ENCODE data around the gene EDIL3. TPM values are rescaled to one million over a fixed set of nuclear protein-coding genes. Genes with fewer than 3 reads are reported as not detected.

EDIL3 gene
- total RNA-seq, 1 experiment from 2014 or later = 0.32 TPM

GRCh38 chr5:84260140-84260539 lies 124.5 kb downstream of the EDIL3 start:
- ATAC-seq (no peak), DNase-seq (ENCODE audit: low read depth, low spot score) (no peak)
- ChIA-PET CTCF (no interaction called here), POLR2A (no interaction called here), RAD21 (ENCODE audit: low non-redundant PET in 1 of 2, low total read pairs in 2 of 2, uncharacterized antibody in 2 of 2, unreplicated experiment in 2 of 2) (no interaction called here)
- H3K27ac ChIP-seq (ENCODE audit: low read depth, low read length) = no peak overlapping the region
- H3K9me2 ChIP-seq (ENCODE audit: insufficient read depth) = no peaks in the 10 kb centered on the region
- H3K27me3 ChIP-seq (ENCODE audit: insufficient read depth, low read length) = no peaks in the 10 kb centered on the region
- H3K4me2 ChIP-seq (ENCODE audit: low read length) = no peak overlapping the region
- intact Hi-C loops (cut with micrococcal nuclease) = no loop called here
- no peak for TF ChIP-seq ZNF274 (IDR thresholded peaks at IDR 0.05; ENCODE audit: low read depth, low read length)
- no peak for TF ChIP-seq SIN3A (IDR thresholded peaks at IDR 0.05; ENCODE audit: low read depth)
- TF ChIP-seq JUND (IDR thresholded peaks at IDR 0.05) = no peak
- TF ChIP-seq POLR2A (IDR thresholded peaks at IDR 0.05; ENCODE audit: borderline replicate concordance, extremely low read depth, insufficient read depth, insufficient read length) = no peak
- no peak for TF ChIP-seq ZBTB33 (IDR thresholded peaks at IDR 0.05; ENCODE audit: extremely low read depth, insufficient replicate concordance, low read length)
- TF ChIP-seq CTCF (IDR thresholded peaks at IDR 0.05 in 2 of 3, conservative IDR thresholded peaks at IDR 0.05 in 1 of 3; ENCODE audit: borderline replicate concordance in 1 of 3, insufficient read depth in 1 of 3, low read depth in 2 of 3, low read length in 2 of 3) = no peak
- TF ChIP-seq EGR1 (IDR thresholded peaks at IDR 0.05; ENCODE audit: low read depth) = no peak
- TF ChIP-seq ELF1 (IDR thresholded peaks at IDR 0.05; ENCODE audit: borderline replicate concordance, low read depth) = no peak
- no peak for TF ChIP-seq SRF (IDR thresholded peaks at IDR 0.05; ENCODE audit: low read depth)
- TF ChIP-seq TCF7L2 (IDR thresholded peaks at IDR 0.05; ENCODE audit: borderline replicate concordance, extremely low read depth, insufficient read depth, insufficient read length) = no peak
- no peak for TF ChIP-seq ATF3 (IDR thresholded peaks at IDR 0.05)
- no peak for TF ChIP-seq YY1 (IDR thresholded peaks at IDR 0.05; ENCODE audit: extremely low read depth, insufficient replicate concordance, low read depth, low read length)
- no peak overlapping the region for H2AFZ ChIP-seq (ENCODE audit: low read depth, low read length, poor library complexity, severe bottlenecking)
- no peak overlapping the region for H3K9ac ChIP-seq (ENCODE audit: low read length)
- H4K20me1 ChIP-seq (ENCODE audit: insufficient read depth) = no peaks in the 10 kb centered on the region
- H3K9me3 ChIP-seq (ENCODE audit: control insufficient read depth in 1 of 2, insufficient read depth in 1 of 2, low read depth in 1 of 2, low read length in 2 of 2) = no peaks in the 10 kb centered on the region
- H3K36me3 ChIP-seq (ENCODE audit: control insufficient read depth in 1 of 2, insufficient read depth in 2 of 2, low read length in 2 of 2) = no peaks in the 10 kb centered on the region
- BruUV-seq (replicated peaks) = no TSS peak
- H3K79me2 ChIP-seq (ENCODE audit: insufficient read depth, low read length) = no peaks in the 10 kb centered on the region
- no peak overlapping the region for H3K4me3 ChIP-seq (replicated peaks in 1 of 2; ENCODE audit: low read depth in 1 of 2, low read length in 2 of 2)
- H3K4me1 ChIP-seq (ENCODE audit: control insufficient read depth in 1 of 2, insufficient read depth in 2 of 2, low read length in 2 of 2) = peaks cover 0 to 1% of the 10 kb centered on the region in 2 experiments; a peak in 2 of 4 replicates

Measured in HCT116 (cell line).